ENCODE measurements around the gene MBD5.
A peak's percentile ranks its signal among the peaks of the same experiment; 100 is the strongest.

Gene MBD5

DNA sequence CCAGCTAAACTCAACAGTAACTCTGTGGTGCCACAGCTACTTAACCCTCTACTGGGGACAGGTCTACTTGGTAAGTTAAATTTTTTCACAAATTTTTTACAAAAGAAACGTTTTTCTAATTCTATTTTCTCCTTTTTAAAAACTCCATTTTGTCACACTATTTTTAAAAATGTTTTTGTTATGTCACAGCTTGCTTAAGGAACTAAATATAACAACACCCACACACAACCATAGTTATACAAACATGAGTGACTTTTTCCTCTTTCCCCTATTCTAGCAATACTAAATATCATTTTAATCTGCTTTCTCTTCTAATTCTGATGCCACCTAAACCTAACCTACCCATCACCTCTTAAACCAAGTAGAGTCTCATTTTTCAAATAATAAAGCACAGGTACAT lies 463.2 kb downstream of the MBD5 start:
- no peaks in the 10 kb centered on the region for H3K27me3 Mint-ChIP-seq (ENCODE audit: low read depth, poor library complexity)
- no peak overlapping the region for H3K4me3 Mint-ChIP-seq
- H3K27ac Mint-ChIP-seq = no peak overlapping the region
- peaks cover 35% of the 10 kb centered on the region for H3K36me3 Mint-ChIP-seq (ENCODE audit: low read depth)
- no peaks in the 10 kb centered on the region for H3K9me3 Mint-ChIP-seq
- DNase-seq = no peak
- H3K4me1 Mint-ChIP-seq = peaks cover 27% of the 10 kb centered on the region
- no peak for TF ChIP-seq CTCF (IDR thresholded peaks at IDR 0.05)

GRCh38 chr2:148486655-148487054 lies 465.8 kb downstream of the MBD5 start:
- Mint-ChIP-seq H3K4me1 (peaks cover 36% of the 10 kb centered on the region), H3K27ac (no peak overlapping the region), H3K27me3 (ENCODE audit: low read depth, poor library complexity) (peaks cover 2% of the 10 kb centered on the region), H3K4me3 (no peak overlapping the region), H3K36me3 (ENCODE audit: low read depth) (peaks cover 55% of the 10 kb centered on the region), H3K9me3 (no peaks in the 10 kb centered on the region)
- TF ChIP-seq CTCF (IDR thresholded peaks at IDR 0.05) = no peak
- no peak for DNase-seq

GRCh38 chr2:148487439-148487838 lies 466.5 kb downstream of the MBD5 start:
- Mint-ChIP-seq H3K27me3 (ENCODE audit: low read depth, poor library complexity) (peaks cover 2% of the 10 kb centered on the region), H3K4me3 (no peak overlapping the region), H3K9me3 (no peaks in the 10 kb centered on the region), H3K4me1 (peaks cover 36% of the 10 kb centered on the region), H3K27ac (no peak overlapping the region), H3K36me3 (ENCODE audit: low read depth) (peaks cover 55% of the 10 kb centered on the region)
- no peak for TF ChIP-seq CTCF (IDR thresholded peaks at IDR 0.05)
- DNase-seq = no peak

GRCh38 chr2:148490840-148491439 lies 470.0 kb downstream of the MBD5 start:
- no peak for TF ChIP-seq CTCF (IDR thresholded peaks at IDR 0.05)

GRCh38 chr2:148493822-148494563 lies 473.1 kb downstream of the MBD5 start:
- TF ChIP-seq CTCF (IDR thresholded peaks at IDR 0.05) = no peak
- peak overlapping the region; percentile 42 for H3K27ac Mint-ChIP-seq
- H3K36me3 Mint-ChIP-seq (ENCODE audit: low read depth) = peaks cover 34% of the 10 kb centered on the region
- DNase-seq = no peak
- H3K9me3 Mint-ChIP-seq = no peaks in the 10 kb centered on the region
- H3K27me3 Mint-ChIP-seq (ENCODE audit: low read depth, poor library complexity) = peaks cover 2% of the 10 kb centered on the region
- peaks cover 9% of the 10 kb centered on the region for H3K4me1 Mint-ChIP-seq
- H3K4me3 Mint-ChIP-seq = no peak overlapping the region

More at GRCh38 chr2:148490840-148491439, 470.0 kb downstream of the MBD5 start:
- no peak for DNase-seq
- Mint-ChIP-seq H3K27me3 (ENCODE audit: low read depth, poor library complexity) (peaks cover 2% of the 10 kb centered on the region), H3K4me3 (no peak overlapping the region), H3K27ac (no peak overlapping the region), H3K9me3 (no peaks in the 10 kb centered on the region), H3K4me1 (peaks cover 13% of the 10 kb centered on the region), H3K36me3 (ENCODE audit: low read depth) (peaks cover 52% of the 10 kb centered on the region)

DNA sequence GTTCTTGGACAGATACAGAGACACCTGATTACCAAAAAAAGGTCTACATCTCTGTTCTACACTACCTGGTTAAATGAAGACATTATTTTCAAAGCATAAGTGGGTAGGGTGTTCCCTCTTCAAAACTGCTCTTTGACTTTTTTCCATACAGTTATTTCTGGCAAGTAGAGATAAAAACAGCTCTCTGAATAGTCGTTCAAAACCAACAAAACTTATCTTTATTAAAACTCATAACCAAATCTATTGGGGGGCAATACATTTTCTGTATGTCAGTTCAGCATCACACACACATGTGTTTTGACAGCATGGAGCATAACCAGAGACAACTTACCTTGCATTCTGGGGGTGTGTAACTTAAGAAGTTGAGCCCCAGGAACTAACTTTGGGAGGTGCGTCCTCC lies 474.7 kb downstream of the MBD5 start:
- DNase-seq = no peak
- no peak overlapping the region for H3K27ac Mint-ChIP-seq

More for the DNA sequence above, 474.7 kb downstream of the MBD5 start:
- Mint-ChIP-seq H3K4me1 (peaks cover 4% of the 10 kb centered on the region), H3K9me3 (no peaks in the 10 kb centered on the region), H3K36me3 (ENCODE audit: low read depth) (peaks cover 18% of the 10 kb centered on the region), H3K27me3 (ENCODE audit: low read depth, poor library complexity) (no peaks in the 10 kb centered on the region), H3K4me3 (no peak overlapping the region)
- TF ChIP-seq CTCF (IDR thresholded peaks at IDR 0.05) = no peak
